MM.1S (cell line): Measurements from ENCODE around the gene ADARB2.

Experiments
- DNase-seq: peaks from one replicate; pipeline ENCODE4 v3.0.0-alpha.2; 2015
- H2AFZ ChIP-seq: fragments of 300-600 bp; sonication (generic); 2 replicates; pipeline ENCODE4 v1.6.0; 2016; ENCODE audit warnings: antibody characterized with exemption, low read length
- H3F3A ChIP-seq: fragments of 300-600 bp; sonication (generic); 2 replicates; pipeline ENCODE4 v1.6.1; 2016; ENCODE audit warnings: mild to moderate bottlenecking, antibody characterized with exemption, low read length, moderate library complexity, mixed read lengths; ENCODE audit not compliant: insufficient read depth
- H3K27ac ChIP-seq: fragments of 300-600 bp; sonication (generic); 2 replicates; pipeline ENCODE4 v1.5.1; 2016; ENCODE audit warnings: mild to moderate bottlenecking, low read length
- H3K27me3 ChIP-seq: fragments of 300-600 bp; sonication (generic); replicated peaks from 2 replicates; pipeline ENCODE4 v1.6.0; 2016; ENCODE audit warnings: low read length; ENCODE audit not compliant: insufficient read depth
- H3K36me3 ChIP-seq: fragments of 300-600 bp; sonication (generic); replicated peaks from 2 replicates; pipeline ENCODE4 v1.6.1; 2016; ENCODE audit warnings: mild to moderate bottlenecking, low read length, mixed read lengths; ENCODE audit not compliant: insufficient read depth
- H3K4me1 ChIP-seq: fragments of 300-600 bp; sonication (generic); 2 replicates; pipeline ENCODE4 v1.6.1; 2016; ENCODE audit warnings: low read length, mixed read lengths
- H3K4me2 ChIP-seq: fragments of 300-600 bp; sonication (generic); 2 replicates; pipeline ENCODE4 v1.6.0; 2016; ENCODE audit warnings: low read depth, low read length
- H3K4me3 ChIP-seq: fragments of 300-600 bp; sonication (generic); 2 replicates; pipeline ENCODE4 v1.5.1; 2016; ENCODE audit warnings: low read length, mixed read lengths
- H3K79me2 ChIP-seq: fragments of 300-600 bp; sonication (generic); 2 replicates; pipeline ENCODE4 v1.6.1; 2016; ENCODE audit warnings: mixed run types, low read length, mixed read lengths
- H3K9ac ChIP-seq: fragments of 300-600 bp; sonication (generic); 2 replicates; pipeline ENCODE4 v1.6.1; 2016; ENCODE audit warnings: low read length, mixed read lengths
- H3K9me2 ChIP-seq: fragments of 300-600 bp; sonication (generic); replicated peaks from 2 replicates; pipeline ENCODE4 v1.6.1; 2016; ENCODE audit warnings: mild to moderate bottlenecking, low read length, mixed read lengths; ENCODE audit not compliant: insufficient read depth
- H3K9me3 ChIP-seq: fragments of 300-600 bp; sonication (generic); replicated peaks from 2 replicates; pipeline ENCODE4 v1.6.1; 2016; ENCODE audit warnings: mild to moderate bottlenecking, low read length, mixed read lengths; ENCODE audit not compliant: insufficient read depth
- H4K20me1 ChIP-seq: fragments of 300-600 bp; sonication (generic); 2 replicates; pipeline ENCODE4 v1.6.1; 2016; ENCODE audit warnings: mild to moderate bottlenecking, low read length, moderate library complexity, mixed read lengths; ENCODE audit not compliant: insufficient read depth
- CTCF ChIP-seq: fragments of 300-600 bp; sonication (generic); IDR thresholded peaks from 2 replicates; pipeline ENCODE4 v1.5.1; 2016; ENCODE audit warnings: antibody characterized with exemption, low read length, mixed read lengths
- EZH2 ChIP-seq: fragments of 300-600 bp; sonication (generic); optimal IDR thresholded peaks from 2 replicates; pipeline ENCODE3; 2017; ENCODE audit warnings: low read depth, mild to moderate bottlenecking, antibody characterized with exemption, low read length, mixed read lengths
- EZH2phosphoT487 ChIP-seq: fragments of 300-600 bp; sonication (generic); IDR thresholded peaks from 2 replicates; pipeline ENCODE4 v1.6.1; 2018; ENCODE audit warnings: antibody characterized with exemption, low read length

ADARB2 gene

GRCh38 chr10:1202343-1202742 is 535.0 kb downstream of the ADARB2 start:
- Histone ChIP-seq H3K9me3 (no peaks in the 10 kb centered on the region), H3K4me2 (no peak overlapping the region), H2AFZ (no peak overlapping the region), H3K27ac (no peak overlapping the region), H3K9ac (no peak overlapping the region), H3K9me2 (no peaks in the 10 kb centered on the region), H3K79me2 (no peaks in the 10 kb centered on the region), H4K20me1 (no peaks in the 10 kb centered on the region), H3K4me3 (no peak overlapping the region), H3F3A (no peaks in the 10 kb centered on the region), H3K36me3 (no peaks in the 10 kb centered on the region), H3K4me1 (no peaks in the 10 kb centered on the region), H3K27me3 (peaks cover 12% of the 10 kb centered on the region)
- DNase-seq = no peak
- no peak for TF ChIP-seq EZH2

DNA sequence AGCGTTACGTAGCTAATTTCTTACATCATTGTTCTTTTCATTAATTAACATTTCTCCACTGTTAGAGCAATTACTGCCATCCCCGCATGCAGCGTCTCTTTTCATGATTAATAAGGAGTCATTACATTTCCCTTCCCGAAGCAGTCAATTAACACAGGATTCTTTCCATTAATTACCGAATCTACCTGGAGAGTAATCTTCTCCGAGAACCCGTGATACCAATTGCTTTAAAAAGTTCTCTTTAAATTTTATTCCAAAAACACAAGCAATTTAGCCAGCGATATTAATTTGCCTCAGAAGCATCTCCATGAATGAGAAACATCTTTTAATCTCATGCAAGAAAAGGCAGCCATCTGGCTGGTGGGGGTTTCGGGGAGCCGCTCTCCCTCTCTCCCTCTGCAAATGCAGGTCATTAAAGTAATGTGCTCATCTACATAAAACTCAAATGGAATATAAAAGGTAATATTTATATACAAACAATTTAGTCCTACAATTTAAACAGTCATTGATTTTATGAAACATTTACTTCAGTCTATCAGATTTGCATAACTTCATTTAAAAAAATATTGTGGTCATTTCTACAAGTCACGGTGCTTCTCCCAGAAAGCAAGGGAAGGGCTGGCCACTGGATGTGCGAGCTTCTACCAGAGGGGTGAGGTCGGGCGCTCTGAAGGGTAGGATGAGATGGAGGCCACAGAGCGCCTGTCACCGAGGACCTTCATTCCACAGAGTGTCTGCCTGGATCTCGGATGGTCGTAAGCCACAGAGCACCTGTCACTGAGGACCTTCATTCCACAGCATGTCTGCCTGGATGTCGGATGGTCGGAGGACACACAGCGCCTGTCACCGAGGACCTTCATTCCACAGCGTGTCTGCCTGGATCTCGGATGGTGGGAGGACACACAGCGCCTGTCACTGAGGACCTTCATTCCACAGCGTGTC is 536.2 kb downstream of the ADARB2 start:
- Histone ChIP-seq H2AFZ (no peak overlapping the region), H3K4me2 (no peak overlapping the region), H3K36me3 (no peaks in the 10 kb centered on the region), H3K9me2 (no peaks in the 10 kb centered on the region), H3K4me1 (no peaks in the 10 kb centered on the region), H3K9me3 (no peaks in the 10 kb centered on the region), H3K27me3 (peaks cover 16% of the 10 kb centered on the region), H3K27ac (no peak overlapping the region), H4K20me1 (no peaks in the 10 kb centered on the region), H3K79me2 (no peaks in the 10 kb centered on the region), H3K4me3 (no peak overlapping the region), H3K9ac (no peak overlapping the region), H3F3A (no peaks in the 10 kb centered on the region)
- no peak for DNase-seq
- TF ChIP-seq EZH2 = no peak
- TF ChIP-seq EZH2phosphoT487 = no peak
- TF ChIP-seq CTCF = no peak

GRCh38 chr10:1199897-1200721 is 537.2 kb downstream of the ADARB2 start:
- Histone ChIP-seq H3F3A (no peaks in the 10 kb centered on the region), H3K9me3 (no peaks in the 10 kb centered on the region), H3K9ac (no peak overlapping the region), H4K20me1 (no peaks in the 10 kb centered on the region), H2AFZ (no peak overlapping the region), H3K79me2 (no peaks in the 10 kb centered on the region), H3K4me2 (no peak overlapping the region), H3K27me3 (peaks cover 16% of the 10 kb centered on the region), H3K27ac (no peak overlapping the region), H3K4me1 (no peaks in the 10 kb centered on the region), H3K4me3 (no peak overlapping the region), H3K9me2 (no peaks in the 10 kb centered on the region), H3K36me3 (no peaks in the 10 kb centered on the region)
- DNase-seq = no peak
- TF ChIP-seq CTCF = no peak
- TF ChIP-seq EZH2 = no peak
- no peak for TF ChIP-seq EZH2phosphoT487
